Gastrocnemius medialis (tissue), 4 donors: Measurements from ENCODE around the gene ANKRD65.

ENCODE experiments used
- CTCF ChIP-seq, 5 experiments: fragments of 450-650 bp in 3 of 5; fragments of 200-600 bp in 2 of 5; sonication (generic) in 2 of 5; IDR thresholded peaks in 4 of 5; conservative IDR thresholded peaks in 1 of 5; 1 replicate in 4 of 5; 2 replicates in 1 of 5; pipeline ENCODE4 v1.5.1; 2016 to 2019; ENCODE audit warnings: antibody characterized with exemption in 5 of 5, mild to moderate bottlenecking in 3 of 5, moderate library complexity in 3 of 5
- POLR2A ChIP-seq, 2 donors: fragments of 450-650 bp; IDR thresholded peaks; one replicate each; pipeline ENCODE4 v1.6.1; 2017; ENCODE audit warnings: antibody characterized with exemption in 2 of 2, mild to moderate bottlenecking in 2 of 2, moderate library complexity in 2 of 2

GRCh38 chr1:1419813-1420653 is 1.0 kb downstream of the ANKRD65 start:
- peak in 1 of 5 experiments; percentile 24 for TF ChIP-seq CTCF (IDR thresholded peaks at IDR 0.05 in 4 of 5, conservative IDR thresholded peaks at IDR 0.05 in 1 of 5)
- no peak for TF ChIP-seq POLR2A (IDR thresholded peaks at IDR 0.05)
